Measurements from ENCODE around the gene TP53BP1.

Gene TP53BP1

GRCh38 chr15:43483297-43484128 is 9.4 kb downstream of the TP53BP1 start:
- no peak for DNase-seq

- DNase-seq, result no peak
These were observed 19.1 kb downstream of the TP53BP1 start for GRCh38 chr15:43473885-43474284.

- no peak for DNase-seq
These were observed 21.0 kb downstream of the TP53BP1 start for GRCh38 chr15:43471975-43472374.

GRCh38 chr15:43469867-43470266 is 23.1 kb downstream of the TP53BP1 start:
- no peak for DNase-seq

- DNase-seq, result no peak
These were observed 27.9 kb downstream of the TP53BP1 start for GRCh38 chr15:43465100-43465499.

- no peak for DNase-seq
These were observed 29.0 kb downstream of the TP53BP1 start for GRCh38 chr15:43463998-43464397.

- DNase-seq, result no peak
These were observed 29.4 kb downstream of the TP53BP1 start for GRCh38 chr15:43463507-43463906.

GRCh38 chr15:43449981-43450380 is 43.0 kb downstream of the TP53BP1 start:
- no peak for DNase-seq

GRCh38 chr15:43446344-43446743 is 46.6 kb downstream of the TP53BP1 start:
- DNase-seq, result no peak

GRCh38 chr15:43441316-43441715 is 51.6 kb downstream of the TP53BP1 start:
- peak; percentile 1 for DNase-seq

- peak; percentile 46 for DNase-seq
These were observed 52.2 kb downstream of the TP53BP1 start for GRCh38 chr15:43440721-43441281.

- no peak for DNase-seq
These were observed 53.7 kb downstream of the TP53BP1 start for GRCh38 chr15:43439268-43439667.

- no peak for DNase-seq
These were observed 56.6 kb downstream of the TP53BP1 start for GRCh38 chr15:43436395-43436794.

- no peak for DNase-seq
These were observed 58.5 kb downstream of the TP53BP1 start for GRCh38 chr15:43434446-43434845.

GRCh38 chr15:43433661-43434303 is 59.2 kb downstream of the TP53BP1 start:
- DNase-seq, result no peak

GRCh38 chr15:43433165-43433564 is 59.8 kb downstream of the TP53BP1 start:
- no peak for DNase-seq

GRCh38 chr15:43429687-43430086 is 63.3 kb downstream of the TP53BP1 start:
- no peak for DNase-seq

GRCh38 chr15:43423793-43424192 is 69.2 kb downstream of the TP53BP1 start:
- no peak for DNase-seq

- no peak for DNase-seq
These were observed 72.1 kb downstream of the TP53BP1 start for GRCh38 chr15:43420876-43421275.

GRCh38 chr15:43420435-43420834 is 72.5 kb downstream of the TP53BP1 start:
- no peak for DNase-seq

- no peak for DNase-seq
These were observed 78.8 kb downstream of the TP53BP1 start for GRCh38 chr15:43414196-43414595.

GRCh38 chr15:43412096-43412495 is 80.9 kb downstream of the TP53BP1 start:
- no peak for DNase-seq

- no peak for DNase-seq
These were observed 82.3 kb downstream of the TP53BP1 start for GRCh38 chr15:43410572-43411214.

- DNase-seq, result no peak
These were observed 84.2 kb downstream of the TP53BP1 start for GRCh38 chr15:43408789-43409188.

Measured in NCI-H345 (cell line).